Tibial artery (tissue), 4 donors: ENCODE results near the gene SNX18.
"Not testable (repeated sequence)": the region's sequence is repeated elsewhere in the genome, so short reads cannot be mapped to it uniquely, and the experiment has no call there.

ENCODE experiments used
- DNase-seq, 2 donors: peaks; one replicate each; pipeline ENCODE4 v3.0.0-alpha.2; 2019
- H3K27ac ChIP-seq, 2 donors: fragments of 200-600 bp; sonication (generic) in 1 of 2; 1 replicate in 1 of 2; 2 replicates in 1 of 2; pipeline ENCODE4 v1.5.1; 2018 to 2019; ENCODE audit warnings: mild to moderate bottlenecking in 1 of 2
- H3K27me3 ChIP-seq, 2 donors: fragments of 200-600 bp; sonication (generic) in 1 of 2; one replicate each; pipeline versions ENCODE4 v1.5.1 to v1.6.0; 2016 to 2019
- H3K36me3 ChIP-seq, 3 donors: fragments of 200-600 bp; sonication (generic) in 2 of 3; one replicate each; pipeline ENCODE4 v1.5.1; 2016 to 2019; ENCODE audit warnings: mild to moderate bottlenecking in 2 of 3
- H3K4me1 ChIP-seq, 4 donors: fragments of 200-600 bp; sonication (generic) in 2 of 4; 1 replicate in 3 of 4; 2 replicates in 1 of 4; pipeline ENCODE4 v1.5.1; 2016 to 2019
- H3K4me3 ChIP-seq, 2 donors: fragments of 200-600 bp; sonication (generic) in 1 of 2; 1 replicate in 1 of 2; 2 replicates in 1 of 2; pipeline ENCODE4 v1.5.1; 2018 to 2019; ENCODE audit warnings: mild to moderate bottlenecking in 2 of 2
- H3K9me3 ChIP-seq, 3 donors: fragments of 200-600 bp; sonication (generic) in 1 of 3; one replicate each; pipeline ENCODE4 v1.5.1; 2016 to 2019
- CTCF ChIP-seq, 2 experiments: fragments of 200-600 bp in 1 of 2; fragments of 450-650 bp in 1 of 2; IDR thresholded peaks; one replicate each; pipeline ENCODE4 v1.5.1; 2017 to 2019; ENCODE audit warnings: antibody characterized with exemption in 2 of 2, mild to moderate bottlenecking in 1 of 2, moderate library complexity in 1 of 2
- intact Hi-C: fragments of 100-400 bp; cut with DNase I; formaldehyde crosslinking; loops from one replicate; pipeline ENCODE4 v1.15.0; 2023; ENCODE audit warnings: low total_unique reads

SNX18 gene

GRCh38 chr5:54476682-54477081 is 40.9 kb upstream of the SNX18 start:
- Histone ChIP-seq H3K4me1 (no peaks in the 10 kb centered on the region), H3K27me3 (no peaks in the 10 kb centered on the region), H3K36me3 (no peaks in the 10 kb centered on the region), H3K4me3 (no peak overlapping the region), H3K9me3 (no peaks in the 10 kb centered on the region), H3K27ac (no peak overlapping the region)
- TF ChIP-seq CTCF (IDR thresholded peaks at IDR 0.05): no peak
- no peak for DNase-seq
- intact Hi-C loops: no loop called here

- Histone ChIP-seq H3K4me1 (no peaks in the 10 kb centered on the region), H3K4me3 (no peak overlapping the region), H3K36me3 (no peaks in the 10 kb centered on the region), H3K9me3 (no peaks in the 10 kb centered on the region), H3K27ac (no peak overlapping the region), H3K27me3 (no peaks in the 10 kb centered on the region)
- no peak for DNase-seq
- TF ChIP-seq CTCF (IDR thresholded peaks at IDR 0.05): no peak
- intact Hi-C loops: no loop called here
Measured at GRCh38 chr5:54477941-54478478, 39.5 kb upstream of the SNX18 start.

- H3K4me3 ChIP-seq: no peak overlapping the region
- no peaks in the 10 kb centered on the region for H3K27me3 ChIP-seq
- no peak for TF ChIP-seq CTCF (IDR thresholded peaks at IDR 0.05)
- H3K27ac ChIP-seq: no peak overlapping the region
- peaks cover 0 to 7% (median 0%) of the 10 kb centered on the region in 4 donors for H3K4me1 ChIP-seq
- intact Hi-C loops: no loop called here
- H3K9me3 ChIP-seq: no peaks in the 10 kb centered on the region
- DNase-seq: no peak
- H3K36me3 ChIP-seq: no peaks in the 10 kb centered on the region
Measured at GRCh38 chr5:54480296-54480695, 37.3 kb upstream of the SNX18 start.

- Histone ChIP-seq H3K9me3 (no peaks in the 10 kb centered on the region), H3K4me3 (no peak overlapping the region), H3K36me3 (no peaks in the 10 kb centered on the region), H3K4me1 (peaks cover 0 to 7% (median 0%) of the 10 kb centered on the region in 4 donors), H3K27ac (no peak overlapping the region), H3K27me3 (no peaks in the 10 kb centered on the region)
- no peak for TF ChIP-seq CTCF (IDR thresholded peaks at IDR 0.05)
- no peak for DNase-seq
- intact Hi-C loops: no loop called here
Measured at GRCh38 chr5:54484219-54484894, 33.2 kb upstream of the SNX18 start.

GRCh38 chr5:54485659-54486058 is 31.9 kb upstream of the SNX18 start:
- H3K9me3 ChIP-seq, H3K4me1 ChIP-seq, H3K27ac ChIP-seq, H3K36me3 ChIP-seq, intact Hi-C loops, DNase-seq, H3K4me3 ChIP-seq, H3K27me3 ChIP-seq: not testable (repeated sequence)

GRCh38 chr5:54489648-54489979 is 27.9 kb upstream of the SNX18 start:
- H3K36me3 ChIP-seq, H3K27ac ChIP-seq, DNase-seq, H3K9me3 ChIP-seq, H3K27me3 ChIP-seq, H3K4me3 ChIP-seq, intact Hi-C loops, H3K4me1 ChIP-seq: not testable (repeated sequence)

GRCh38 chr5:54491326-54491725 is 26.2 kb upstream of the SNX18 start:
- H3K27me3 ChIP-seq: no peaks in the 10 kb centered on the region
- no peaks in the 10 kb centered on the region for H3K9me3 ChIP-seq
- TF ChIP-seq CTCF (IDR thresholded peaks at IDR 0.05): no peak
- DNase-seq: no peak
- H3K4me3 ChIP-seq: no peak overlapping the region
- H3K4me1 ChIP-seq: no peaks in the 10 kb centered on the region
- no peaks in the 10 kb centered on the region for H3K36me3 ChIP-seq
- H3K27ac ChIP-seq: no peak overlapping the region
- intact Hi-C loops: loop anchor here (5.0 to 10.0 kb wide), 3 partner anchors 49 to 247 kb away; no protein-coding TSS in a partner anchor
